ENCODE measurements around the gene GRIP1.
"Not testable (repeated sequence)": the region's sequence is repeated elsewhere in the genome, so short reads cannot be mapped to it uniquely, and the experiment has no call there.

Gene GRIP1

GRCh38 chr12:66323017-66323416 is 355.9 kb downstream of the GRIP1 start:
- no peak for DNase-seq (ENCODE audit: low spot score)

GRCh38 chr12:66321435-66321834 is 357.4 kb downstream of the GRIP1 start:
- DNase-seq (ENCODE audit: low spot score), result no peak

GRCh38 chr12:66320996-66321395 is 357.9 kb downstream of the GRIP1 start:
- no peak for DNase-seq (ENCODE audit: low spot score)

GRCh38 chr12:66319266-66319954 is 359.5 kb downstream of the GRIP1 start:
- DNase-seq (ENCODE audit: low spot score), result no peak

- DNase-seq (ENCODE audit: low spot score), result no peak
Measured at GRCh38 chr12:66314278-66314677, 364.6 kb downstream of the GRIP1 start.

- DNase-seq (ENCODE audit: low spot score), result no peak
Measured at GRCh38 chr12:66312189-66312588, 366.7 kb downstream of the GRIP1 start.

GRCh38 chr12:66309606-66310005 is 369.3 kb downstream of the GRIP1 start:
- DNase-seq (ENCODE audit: low spot score), result no peak

- DNase-seq (ENCODE audit: low spot score), result no peak
Measured at GRCh38 chr12:66304296-66304900, 374.5 kb downstream of the GRIP1 start.

- DNase-seq (ENCODE audit: low spot score), result not testable (repeated sequence)
Measured at GRCh38 chr12:66303316-66303804, 375.5 kb downstream of the GRIP1 start.

GRCh38 chr12:66302827-66303169 is 376.1 kb downstream of the GRIP1 start:
- DNase-seq (ENCODE audit: low spot score), result no peak

GRCh38 chr12:66301944-66302826 is 376.7 kb downstream of the GRIP1 start, which contains the start of gene HELB:
HELB (plus strand) TSS chr12:66302493; CDS start chr12:66302604, 111 bp downstream.
- DNase-seq (ENCODE audit: low spot score), result peak; percentile 99

GRCh38 chr12:66297923-66298322 is 381.0 kb downstream of the GRIP1 start:
- DNase-seq (ENCODE audit: low spot score), result no peak

All from ecto neural progenitor cell (in vitro differentiated cells).